NCI-H1436 treated with DMSO at 0.1 percent for 48 hours (cell line): ENCODE data around the gene COG5.

Experiments used
- DNase-seq: peaks from one replicate; lab custom pipeline; 2025; lab: John Stamatoyannopoulos, UW

COG5 gene

DNA sequence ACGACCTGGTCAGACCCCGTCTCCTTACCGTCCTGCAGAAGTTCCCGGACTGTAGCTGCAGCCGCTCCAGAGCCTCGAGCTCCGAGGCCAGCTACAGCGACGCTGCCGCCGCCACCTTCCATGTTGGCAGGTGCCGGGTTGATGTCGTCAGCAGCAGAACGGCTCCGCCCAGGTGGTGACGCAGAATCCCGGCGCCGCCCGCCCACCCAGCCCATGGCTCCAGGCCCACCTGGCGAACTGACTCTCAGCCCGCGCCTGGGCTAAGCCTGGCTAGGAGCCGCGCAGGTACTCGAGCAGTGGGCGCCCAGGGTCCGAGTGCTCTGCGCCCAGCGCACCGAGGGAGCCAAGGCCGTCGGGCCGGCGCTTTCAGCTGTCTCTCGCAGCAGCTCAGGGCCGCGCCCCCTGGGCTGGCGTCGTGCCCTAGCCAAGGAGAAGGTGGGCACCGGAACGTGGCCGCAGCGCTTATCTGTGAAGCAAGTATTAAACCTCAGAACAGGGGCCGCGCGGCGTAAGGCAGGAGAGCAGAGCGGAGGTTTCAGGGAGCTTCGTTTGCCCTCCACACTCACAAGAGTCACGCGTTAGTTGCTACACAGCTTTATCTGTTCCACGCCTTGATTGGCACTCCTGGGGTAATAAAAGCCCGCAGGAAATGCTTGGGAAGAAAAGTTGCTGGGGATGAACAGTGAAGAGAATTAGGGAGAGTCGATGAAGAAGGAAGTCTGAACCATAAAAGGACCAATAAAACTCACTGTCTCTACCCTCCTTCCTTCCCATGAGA lies at the start of gene COG5, which contains the start of gene DUS4L:
Gene COG5, minus strand, starts transcription at position 146 of the 778 bp plus-strand sequence. Its CDS starts 24 bp downstream, at position 122.
Gene DUS4L, plus strand, starts transcription at position 197 of the 778 bp plus-strand sequence. CDS start 3,100 bp downstream, outside the sequence.
- no peak for DNase-seq

DNA sequence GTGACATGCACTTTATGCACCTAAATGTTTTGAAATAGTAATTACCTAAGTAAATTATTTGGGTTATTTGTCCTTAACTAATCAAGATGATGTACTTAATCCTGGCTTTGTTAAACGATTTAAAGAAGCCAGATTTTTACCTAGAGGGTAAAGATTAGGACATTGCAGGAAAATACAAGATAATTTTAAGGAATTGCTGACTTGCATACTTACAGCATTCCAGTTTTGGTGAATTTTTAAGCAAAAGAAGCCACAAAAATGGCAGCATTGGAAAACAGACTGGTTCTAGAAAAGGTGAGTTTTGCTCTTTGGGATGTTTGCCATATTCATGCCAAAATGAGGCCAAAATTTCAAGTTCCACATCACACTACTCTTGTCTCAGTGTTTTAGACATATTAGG lies 49.7 kb upstream of the COG5 start:
- DNase-seq = no peak

DNA sequence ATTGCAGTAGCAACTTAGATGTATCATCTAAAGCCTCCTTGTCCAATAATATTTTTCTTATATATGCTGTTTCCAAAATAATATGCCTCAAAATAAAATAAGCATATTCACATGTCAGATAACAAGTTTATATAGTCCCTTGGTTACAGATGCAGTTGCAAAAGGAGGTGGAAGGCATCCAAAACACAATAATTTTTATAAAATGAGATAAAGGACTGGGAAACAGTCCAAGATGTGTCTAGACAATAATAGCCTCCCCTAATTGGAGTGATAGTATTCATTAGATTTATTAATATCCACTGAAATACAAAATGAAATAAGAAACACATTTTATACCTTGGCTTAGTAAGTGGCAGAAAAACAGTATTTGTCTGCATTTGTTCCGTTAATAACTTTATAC lies 46.6 kb upstream of the COG5 start:
- no peak for DNase-seq

DNA sequence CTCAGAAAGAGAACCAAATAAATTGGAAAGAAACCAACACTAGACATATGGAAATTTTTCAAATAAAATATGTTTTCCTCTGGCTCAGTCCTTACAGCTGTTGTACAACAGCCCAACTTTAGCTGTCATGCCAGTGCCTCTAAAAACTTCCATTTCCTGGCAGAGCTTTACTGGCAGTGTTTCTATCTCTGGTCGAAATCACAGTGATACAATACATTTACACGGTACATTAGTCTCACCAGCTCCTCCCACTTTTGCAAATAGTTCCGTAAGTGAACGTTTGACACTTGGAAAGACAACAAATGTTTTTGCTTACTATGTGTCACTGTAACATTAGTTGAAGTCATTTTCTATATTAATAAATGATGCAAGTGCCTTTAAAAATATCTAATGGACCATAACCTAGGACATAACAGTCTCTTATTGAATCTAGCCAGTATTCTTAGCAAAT lies 46.1 kb upstream of the COG5 start:
- DNase-seq = no peak

DNA sequence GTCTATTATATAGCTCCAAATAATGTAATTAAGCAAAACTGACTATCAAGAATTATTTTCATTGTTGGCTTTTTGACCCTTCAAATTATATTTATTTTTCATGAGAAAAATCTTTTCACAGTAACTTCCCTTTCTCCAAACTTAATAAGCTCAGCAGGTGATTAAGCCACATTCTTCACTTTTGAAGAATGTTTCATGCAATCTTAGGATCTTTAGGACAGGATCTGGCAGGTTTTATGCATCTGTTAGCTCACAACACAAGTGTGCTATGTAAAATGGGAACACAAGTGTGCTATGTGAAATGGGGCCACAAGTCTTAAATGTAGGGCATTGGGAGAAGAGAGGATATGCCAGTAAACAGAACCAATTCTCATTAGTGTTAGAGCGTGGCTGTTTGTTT lies 42.6 kb upstream of the COG5 start:
- no peak for DNase-seq

DNA sequence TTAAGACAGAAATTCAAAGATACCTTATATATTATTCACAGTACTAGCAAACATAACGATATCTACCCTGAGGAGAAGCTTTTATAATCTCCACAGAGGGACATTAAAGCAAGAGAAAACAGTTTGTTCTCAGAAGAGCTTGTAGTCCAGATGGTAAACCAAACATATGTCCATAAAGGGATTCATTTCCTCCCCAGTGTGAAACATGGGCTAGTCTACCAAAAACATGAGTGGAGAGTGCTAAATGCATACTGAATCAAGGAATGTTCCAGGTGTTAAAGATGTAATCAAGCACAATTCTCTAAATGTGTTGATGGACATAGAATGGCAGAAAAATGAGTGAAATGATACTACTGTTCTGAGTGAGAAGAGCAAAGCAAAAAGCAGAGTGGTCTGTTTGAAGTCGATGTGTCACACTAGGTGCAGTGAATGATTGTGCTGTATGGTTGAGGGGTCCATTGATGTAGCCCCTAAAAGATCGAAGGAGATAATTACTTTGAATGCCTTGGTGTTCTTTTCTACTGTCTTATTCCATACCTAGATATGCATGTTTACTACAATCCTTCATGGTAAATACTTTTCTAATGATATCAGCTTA lies 41.6 kb upstream of the COG5 start:
- no peak for DNase-seq

DNA sequence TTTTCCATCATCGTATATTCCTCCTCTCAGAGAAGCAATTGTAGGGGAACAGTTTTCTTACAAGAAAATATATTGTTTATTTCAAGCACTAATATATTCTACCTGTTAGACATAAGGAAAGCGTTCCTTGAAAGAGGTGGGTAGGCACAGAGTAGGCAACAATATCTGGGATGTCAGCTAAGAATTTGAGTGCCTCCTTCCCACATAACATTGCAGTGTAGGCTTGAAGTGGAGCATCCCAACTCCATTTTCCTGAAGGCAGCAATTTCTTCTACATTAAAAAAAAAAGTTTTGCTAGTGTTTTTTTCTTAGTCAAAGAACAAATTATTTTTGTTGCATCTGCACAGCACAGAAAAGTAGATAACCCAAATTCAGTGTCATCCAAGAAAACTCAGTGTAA lies 37.1 kb upstream of the COG5 start:
- no peak for DNase-seq

DNA sequence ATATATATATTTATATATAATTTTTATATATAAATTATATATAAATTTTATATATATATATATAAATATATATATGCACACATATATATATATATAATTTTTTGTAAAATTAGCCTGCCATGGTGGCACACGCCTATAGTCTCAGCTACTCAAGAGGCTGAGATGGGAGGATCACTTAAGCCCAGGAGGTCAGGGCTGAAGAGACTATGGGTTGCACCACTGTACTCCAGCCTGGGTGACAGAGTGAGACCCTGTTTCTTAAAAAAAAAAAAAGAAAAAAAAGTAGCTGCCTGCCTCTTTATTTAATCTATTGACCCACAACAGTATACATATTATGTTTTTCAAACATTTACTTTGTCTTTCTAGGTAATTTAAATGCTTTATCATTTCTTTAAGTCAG lies 35.5 kb upstream of the COG5 start:
- no peak for DNase-seq

DNA sequence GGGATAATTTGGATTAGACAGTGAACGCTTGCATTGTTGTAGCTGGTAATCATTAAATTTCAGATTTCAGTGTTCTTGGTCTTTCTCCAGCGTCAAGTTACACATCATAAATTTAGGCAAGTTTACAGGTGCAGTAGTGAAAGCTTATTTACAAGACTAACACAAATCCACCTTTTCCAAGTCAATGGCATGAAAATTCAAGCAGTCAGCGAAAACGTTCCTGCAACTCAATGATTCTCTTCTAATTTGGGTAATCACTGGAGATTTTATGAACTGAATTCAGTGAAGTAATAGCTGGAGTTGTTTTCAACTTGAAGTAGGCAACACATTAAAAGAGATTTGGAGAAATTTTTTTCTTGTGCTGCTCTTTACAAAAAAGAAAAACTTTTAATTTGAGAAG lies 34.2 kb upstream of the COG5 start:
- DNase-seq = no peak

DNA sequence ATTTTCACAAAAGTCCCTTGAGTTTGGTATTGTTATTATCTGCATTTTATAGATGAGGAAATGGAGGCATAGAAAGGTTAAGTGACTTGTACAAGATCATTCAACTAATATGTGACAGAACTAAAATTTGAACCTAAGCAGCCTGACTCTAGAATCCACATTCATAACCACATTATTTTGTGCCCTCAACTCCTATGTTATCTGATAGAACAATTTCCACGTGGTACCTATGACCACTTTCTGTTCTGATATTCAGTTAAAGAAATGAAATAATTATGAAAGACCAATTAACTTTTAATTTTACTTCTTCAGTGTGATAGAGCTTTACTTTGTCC lies 33.8 kb upstream of the COG5 start:
- no peak for DNase-seq

DNA sequence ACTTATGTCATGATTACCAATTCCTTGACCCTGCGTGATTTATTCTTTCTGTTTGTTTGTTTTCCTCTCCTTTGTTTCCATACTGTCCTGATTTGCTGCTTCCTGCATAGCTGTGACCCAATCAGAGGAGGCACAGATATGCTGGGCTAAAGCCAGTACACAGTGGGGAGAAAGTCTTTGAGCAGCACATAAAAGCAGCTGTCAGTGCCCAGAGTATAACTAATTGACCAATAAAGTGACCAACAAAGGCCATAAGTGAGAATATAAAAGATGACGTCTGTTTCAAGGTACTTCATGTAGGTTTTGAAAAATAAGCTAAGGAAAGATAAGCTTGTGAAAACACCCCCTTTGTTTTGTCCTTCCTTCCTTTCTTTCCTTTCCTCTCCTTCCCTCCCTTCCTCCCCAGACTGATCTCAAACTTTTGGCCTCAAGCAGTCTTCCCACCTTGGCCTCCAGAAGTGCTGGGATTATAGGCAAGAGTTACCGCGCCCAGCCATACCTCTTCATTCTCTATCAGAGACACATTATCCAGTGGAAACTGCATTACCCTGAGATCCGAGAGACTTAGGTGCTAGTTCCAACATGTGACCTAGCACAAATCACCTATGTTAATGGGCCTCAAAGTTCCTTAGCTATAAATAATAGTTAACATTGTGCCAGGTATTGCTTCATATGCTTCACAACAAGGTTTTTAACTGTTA lies 33.3 kb upstream of the COG5 start:
- DNase-seq = no peak

DNA sequence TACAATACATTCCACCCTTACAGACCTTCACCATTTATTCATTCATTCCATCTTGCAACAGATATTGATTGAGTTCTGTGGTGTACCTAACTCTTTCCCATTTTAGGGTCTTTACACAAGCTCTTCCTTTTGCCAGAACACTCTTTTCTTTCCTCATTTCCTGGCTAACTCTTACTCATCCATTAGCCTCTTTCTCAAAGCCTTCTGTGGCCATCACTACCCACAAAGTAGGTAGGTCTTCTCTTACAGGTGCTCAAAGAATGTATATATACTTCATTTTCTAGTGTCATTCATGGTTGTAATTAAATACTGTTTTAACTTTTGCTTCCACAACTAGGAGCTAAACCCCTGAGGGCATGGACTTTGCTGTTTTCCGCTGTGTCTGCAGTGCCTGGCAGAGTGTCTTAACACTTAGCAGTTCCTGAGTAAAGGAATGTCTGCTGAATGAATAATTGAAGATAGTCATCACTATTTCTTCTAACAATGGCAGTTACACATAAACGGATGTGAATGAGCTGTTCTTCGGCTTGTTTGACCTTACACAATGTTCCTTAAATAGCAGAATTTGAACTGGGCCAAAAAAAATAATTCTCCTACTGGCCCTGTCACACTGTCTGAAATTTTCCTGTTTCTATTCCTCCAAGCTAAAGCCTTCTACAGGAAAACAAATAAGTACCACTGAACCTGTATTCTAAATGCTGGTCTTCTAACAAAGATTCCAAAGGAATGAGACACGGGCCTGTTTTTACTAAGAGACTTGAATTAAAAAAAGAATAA lies 31.4 kb upstream of the COG5 start:
- DNase-seq = no peak

DNA sequence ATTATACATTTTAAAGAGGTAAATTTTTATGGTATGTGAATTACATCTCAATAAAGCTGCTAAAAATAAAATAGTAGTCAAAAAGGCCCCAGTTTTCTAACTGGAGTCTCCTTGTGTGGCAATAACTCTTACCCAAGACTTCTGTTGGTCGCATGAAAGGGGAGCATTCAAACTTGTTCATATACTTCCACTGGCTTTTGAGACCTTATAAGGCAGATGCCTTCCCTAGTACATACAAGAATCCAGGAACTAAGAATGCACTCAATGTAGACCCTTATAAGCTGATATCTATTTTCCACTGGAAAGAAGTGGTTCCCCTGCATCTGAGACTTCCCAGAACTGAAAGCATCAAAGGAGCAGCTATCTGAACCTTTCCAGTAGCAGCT lies 29.3 kb upstream of the COG5 start:
- no peak for DNase-seq

DNA sequence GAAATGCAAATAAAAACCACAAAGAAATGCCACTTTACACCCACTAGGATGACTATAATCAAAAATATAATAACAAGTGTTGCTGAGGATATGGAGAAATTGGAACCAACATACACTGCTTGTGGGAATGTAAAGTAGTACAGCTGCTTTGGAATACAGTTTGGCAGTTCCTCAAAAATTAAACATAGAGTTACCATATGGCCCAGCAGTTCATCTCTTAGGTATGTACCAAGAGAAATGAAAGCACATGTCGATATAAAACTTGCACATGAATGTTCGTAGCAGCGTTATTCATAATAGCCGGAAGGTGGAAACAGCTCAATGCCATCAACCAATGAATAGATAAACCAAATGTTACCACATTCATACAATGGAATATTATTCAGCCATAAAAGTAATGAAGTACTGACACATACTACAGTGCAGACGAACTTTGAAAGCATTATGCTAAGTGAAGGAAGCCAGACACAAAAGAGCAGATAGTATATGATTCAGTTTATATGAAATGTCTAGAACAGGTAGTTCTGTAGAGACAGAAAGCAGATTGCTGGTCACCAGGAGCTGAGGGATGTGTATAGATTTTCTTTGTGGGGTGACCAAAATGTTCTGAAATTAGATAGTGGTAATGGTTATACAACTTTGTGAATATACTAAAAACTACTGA lies 28.8 kb upstream of the COG5 start:
- DNase-seq = no peak

DNA sequence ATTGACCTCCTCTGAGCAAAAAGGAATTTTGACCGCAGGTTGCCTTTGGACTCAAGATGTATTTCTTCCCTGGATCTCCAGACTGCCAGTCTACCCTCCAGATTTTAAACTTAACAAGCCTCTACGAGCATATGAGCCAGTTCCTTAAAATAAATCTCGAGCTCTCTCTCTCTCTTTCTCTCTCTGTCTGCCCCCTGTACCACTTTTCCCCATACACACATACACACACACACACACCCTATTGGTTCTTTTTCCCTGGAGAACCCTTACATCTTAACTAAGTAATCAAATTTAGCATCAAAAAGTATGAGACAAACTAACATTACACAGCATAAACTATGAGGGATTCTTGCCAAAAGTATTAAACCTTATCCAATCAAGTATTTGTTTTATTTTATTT lies 27.7 kb upstream of the COG5 start:
- DNase-seq = no peak

DNA sequence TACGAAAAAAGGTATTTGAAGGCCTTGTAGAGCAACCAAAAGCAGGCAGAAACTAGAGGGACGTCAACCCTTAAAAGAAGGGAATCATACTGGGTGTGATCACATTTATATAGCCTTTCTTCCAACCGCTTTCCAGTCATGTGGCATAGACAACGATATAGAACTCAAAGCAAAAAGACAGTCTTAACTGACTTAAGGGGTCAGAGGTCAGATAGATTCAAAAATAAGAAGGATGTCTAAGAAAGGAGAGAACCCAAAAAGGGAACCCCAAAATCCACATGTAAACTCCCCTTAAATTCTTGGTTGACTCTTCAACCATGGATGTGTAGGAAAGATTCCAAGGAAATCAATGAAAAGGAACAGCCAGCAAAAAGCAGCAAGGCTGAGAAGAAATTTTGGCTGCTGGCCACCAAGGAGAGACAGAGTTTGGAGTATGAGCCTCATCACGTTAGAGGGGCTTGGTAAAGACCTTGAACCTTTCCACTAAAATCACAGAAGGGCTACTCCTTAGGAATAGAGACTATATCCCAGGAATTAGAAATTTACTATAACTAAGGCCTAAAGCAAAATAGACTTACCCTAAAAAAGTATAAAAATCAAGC lies 24.9 kb upstream of the COG5 start:
- DNase-seq = no peak

DNA sequence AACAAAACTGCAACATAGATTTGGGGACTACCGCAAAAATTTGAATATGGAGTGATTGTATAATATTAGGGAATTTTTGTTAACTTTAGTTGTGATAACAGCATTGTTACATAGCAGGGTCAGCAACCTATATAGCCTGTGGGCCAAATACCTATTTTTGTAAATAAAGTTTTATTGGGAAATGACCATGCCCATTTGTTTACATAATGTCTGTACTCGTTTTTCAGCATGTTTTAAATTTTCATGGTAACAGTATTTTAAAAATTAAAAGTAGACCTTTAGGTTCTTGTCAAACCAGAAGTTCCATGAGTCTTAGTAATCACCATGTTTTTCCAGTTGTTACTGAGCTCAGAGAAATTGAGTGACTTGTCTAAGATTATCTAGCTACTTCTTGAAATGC lies 21.0 kb upstream of the COG5 start:
- DNase-seq = no peak

DNA sequence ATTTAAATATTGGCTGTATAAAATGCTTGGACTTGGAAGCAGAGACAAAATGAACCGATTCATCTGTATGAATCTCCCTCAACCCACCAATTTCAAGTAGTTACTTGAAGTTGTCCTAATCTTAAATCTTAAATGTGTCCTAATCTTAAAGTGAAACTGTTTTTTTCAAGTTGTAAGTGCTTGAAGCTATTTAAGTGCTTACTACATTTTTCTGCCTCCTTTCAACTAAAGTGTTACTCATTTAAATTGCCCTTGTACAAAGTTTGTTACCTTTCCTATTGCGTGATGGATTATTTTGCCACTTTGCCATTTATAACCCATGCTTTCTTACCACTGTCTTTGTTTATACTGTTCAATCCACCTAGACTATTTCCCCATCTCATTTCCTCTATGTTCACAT lies 19.2 kb upstream of the COG5 start:
- DNase-seq = no peak

DNA sequence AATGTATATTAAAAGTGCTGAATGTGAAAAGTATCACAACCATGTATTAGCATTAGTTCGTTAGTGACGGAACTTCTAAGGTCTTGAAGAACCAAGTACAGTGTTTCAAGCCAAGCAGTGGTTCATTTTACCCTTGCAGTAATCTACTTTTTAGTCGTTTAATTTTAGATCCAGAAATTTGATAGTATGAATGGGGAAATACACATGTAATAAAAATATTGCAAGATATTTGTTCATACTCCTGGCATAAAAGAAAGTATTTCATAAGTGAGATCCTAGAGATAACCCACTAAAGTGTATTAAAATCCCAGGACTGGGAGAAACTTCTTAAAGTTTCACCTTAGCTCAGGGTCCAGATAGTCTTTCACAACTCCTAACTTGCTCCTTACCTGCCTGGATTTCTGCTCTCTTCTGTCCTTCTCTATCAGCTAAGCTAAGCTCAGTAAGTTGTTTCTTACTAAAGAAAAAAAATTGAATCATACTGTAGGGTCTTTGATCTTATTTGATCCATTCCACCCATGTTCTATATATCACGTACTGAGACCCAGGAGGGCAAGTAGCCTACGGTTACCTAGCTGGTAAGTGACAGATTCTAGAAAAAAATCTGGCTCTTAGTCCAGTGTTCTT lies 17.8 kb upstream of the COG5 start:
- DNase-seq = no peak

DNA sequence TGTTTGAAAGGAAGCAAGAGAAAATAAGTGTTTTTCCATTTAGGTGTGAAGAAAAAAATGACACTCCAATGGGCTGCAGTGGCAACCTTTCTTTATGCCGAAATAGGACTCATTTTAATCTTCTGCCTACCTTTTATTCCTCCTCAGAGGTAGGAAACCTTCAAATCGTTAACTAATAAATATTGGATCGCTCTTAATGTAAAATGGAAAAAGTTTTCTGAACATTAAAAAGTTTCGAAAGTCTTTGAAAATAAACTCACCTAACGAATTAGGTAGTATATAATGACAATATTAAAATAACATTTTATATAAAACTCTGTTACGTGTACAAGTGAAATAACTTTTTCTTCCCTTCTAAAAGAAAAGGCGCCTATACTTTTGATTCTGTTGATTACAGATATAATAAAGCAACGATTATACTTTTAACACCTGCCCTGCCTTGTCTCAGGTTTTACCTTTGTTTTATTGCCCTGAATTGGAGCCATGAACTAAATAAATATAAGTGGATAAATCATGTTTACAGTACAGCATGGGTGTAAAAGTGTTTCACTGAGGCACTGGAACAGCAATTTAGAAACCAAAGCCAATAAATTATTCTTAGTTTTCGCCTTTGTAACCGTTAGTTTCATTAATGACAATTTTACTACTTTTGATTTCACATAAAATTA lies 17.1 kb upstream of the COG5 start:
- no peak for DNase-seq
